GM18511 (cell line): Measurements from ENCODE around the gene COL12A1.
"Not testable (repeated sequence)": the region's sequence is repeated elsewhere in the genome, so short reads cannot be mapped to it uniquely, and the experiment has no call there.

Source experiments
- ATAC-seq: cut with Tn5 transposase; IDR thresholded peaks from one replicate; pipeline ENCODE4 v1.9.1; 2021; ENCODE audit warnings: mild to moderate bottlenecking, moderate library complexity; ENCODE audit not compliant: unreplicated experiment

Gene COL12A1

DNA sequence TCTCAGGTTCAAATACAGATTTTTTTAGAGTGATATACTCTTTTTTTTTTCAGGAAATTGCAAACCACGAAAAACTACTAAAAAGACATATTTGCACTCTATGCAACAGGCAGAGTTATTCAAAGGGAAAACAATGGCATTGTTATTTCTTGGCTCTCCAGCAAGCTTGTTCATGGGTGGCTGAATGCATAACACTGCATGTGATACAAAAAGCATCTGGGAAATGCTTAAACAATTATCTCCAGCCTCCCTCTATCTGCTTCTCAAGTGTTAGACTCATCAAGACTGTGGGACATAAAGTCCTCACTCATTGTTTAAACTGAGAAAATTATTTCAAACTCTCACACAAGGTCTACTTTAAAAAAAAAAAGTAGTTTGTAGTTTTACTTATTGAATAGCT is 7.3 kb upstream of the COL12A1 start:
- ATAC-seq: no peak

DNA sequence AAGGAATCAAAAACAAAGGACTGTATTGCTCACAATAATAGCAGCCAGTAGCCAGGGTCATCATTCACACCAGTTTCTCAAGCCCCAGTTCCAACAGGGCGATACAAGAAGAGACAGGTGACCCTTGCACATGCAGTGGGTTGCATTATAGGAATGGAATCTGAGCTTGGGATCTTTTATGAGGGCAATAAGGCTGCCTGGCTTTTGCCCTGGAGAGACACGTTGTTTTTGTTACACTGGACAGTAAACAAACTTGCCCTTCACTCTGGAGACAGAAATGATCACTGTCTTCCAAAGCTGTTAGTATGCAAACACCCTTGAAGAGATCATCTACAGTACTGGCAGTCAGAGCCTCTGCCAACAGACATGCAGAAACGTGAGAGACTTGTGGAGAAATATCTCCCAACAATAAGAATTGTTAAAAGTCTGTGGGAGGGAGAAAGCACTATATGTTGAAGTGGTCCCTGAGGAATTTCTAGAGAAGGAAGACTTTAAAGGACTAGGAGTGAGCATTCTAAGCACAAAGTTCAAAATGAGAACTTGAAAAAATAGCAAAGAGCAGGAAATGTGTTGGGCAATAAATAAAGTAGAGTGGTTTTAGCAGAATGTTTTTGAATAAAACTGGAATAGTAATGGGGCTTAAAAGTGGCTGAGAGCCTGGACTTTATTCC is 6.2 kb upstream of the COL12A1 start:
- ATAC-seq: no peak

DNA sequence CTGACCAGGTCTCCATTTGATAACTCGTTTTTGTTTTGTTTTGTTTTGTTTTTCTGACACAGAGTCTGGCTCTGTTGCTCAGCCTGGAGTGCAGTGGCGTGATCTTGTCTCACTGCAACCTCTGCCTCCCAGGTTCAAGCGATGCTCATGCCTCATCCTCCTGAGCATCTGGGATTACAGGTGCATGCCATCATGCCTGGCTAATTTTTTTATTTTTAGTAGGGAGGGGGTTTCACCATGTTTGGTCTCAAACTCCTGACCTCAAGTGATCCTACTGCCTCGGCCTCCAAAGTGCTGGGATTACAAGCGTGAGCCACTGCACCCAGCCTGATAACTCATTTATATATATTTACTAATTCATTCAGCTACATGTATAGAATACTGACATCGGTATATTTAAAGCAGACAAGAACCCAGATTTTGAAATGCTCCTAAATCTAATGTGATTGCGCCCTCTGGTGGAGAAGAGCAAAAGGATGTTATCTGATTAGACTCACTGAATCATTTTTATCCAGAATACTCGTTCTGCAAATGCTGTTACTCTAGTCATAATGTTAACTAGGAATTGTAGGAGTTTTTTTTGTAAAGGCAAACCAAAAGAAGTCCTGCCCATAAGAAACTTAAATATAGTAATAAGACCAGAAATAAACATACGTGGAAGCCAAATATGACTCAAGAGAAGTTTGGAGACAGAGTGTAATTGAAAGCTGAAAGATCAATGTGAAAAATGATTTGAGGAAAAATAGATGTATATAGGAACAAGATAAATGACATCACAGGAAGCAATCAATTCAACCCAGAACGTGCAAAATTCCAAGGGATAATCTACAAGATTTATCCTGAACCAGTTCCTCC is 5.3 kb upstream of the COL12A1 start:
- no peak for ATAC-seq

DNA sequence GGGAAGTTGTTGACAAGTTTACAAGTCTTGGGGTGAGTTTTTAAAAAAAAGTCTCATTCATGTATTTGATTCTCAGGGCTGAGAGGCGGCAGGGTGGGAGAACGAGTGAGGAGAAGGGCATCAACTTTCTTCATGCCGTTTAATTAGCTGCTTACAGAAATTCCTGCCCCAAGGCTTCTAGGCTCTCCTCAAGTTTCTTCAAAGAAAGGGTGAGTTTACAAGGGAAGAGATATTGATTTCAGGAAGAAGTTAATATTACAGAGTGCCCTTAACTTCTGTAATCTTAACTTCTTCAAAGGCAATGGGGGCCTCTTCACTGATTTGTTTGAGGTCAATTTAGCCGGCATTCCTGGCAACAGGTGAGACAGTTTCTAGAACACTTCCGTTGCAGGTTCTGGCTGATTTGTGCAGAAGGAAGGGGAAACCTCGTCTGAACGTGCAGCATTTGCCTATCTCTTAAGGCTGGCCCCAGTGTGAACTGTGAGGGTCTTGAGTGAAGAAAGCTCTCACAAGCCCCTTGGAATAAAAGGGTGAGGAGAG is 3.4 kb upstream of the COL12A1 start:
- ATAC-seq: no peak

DNA sequence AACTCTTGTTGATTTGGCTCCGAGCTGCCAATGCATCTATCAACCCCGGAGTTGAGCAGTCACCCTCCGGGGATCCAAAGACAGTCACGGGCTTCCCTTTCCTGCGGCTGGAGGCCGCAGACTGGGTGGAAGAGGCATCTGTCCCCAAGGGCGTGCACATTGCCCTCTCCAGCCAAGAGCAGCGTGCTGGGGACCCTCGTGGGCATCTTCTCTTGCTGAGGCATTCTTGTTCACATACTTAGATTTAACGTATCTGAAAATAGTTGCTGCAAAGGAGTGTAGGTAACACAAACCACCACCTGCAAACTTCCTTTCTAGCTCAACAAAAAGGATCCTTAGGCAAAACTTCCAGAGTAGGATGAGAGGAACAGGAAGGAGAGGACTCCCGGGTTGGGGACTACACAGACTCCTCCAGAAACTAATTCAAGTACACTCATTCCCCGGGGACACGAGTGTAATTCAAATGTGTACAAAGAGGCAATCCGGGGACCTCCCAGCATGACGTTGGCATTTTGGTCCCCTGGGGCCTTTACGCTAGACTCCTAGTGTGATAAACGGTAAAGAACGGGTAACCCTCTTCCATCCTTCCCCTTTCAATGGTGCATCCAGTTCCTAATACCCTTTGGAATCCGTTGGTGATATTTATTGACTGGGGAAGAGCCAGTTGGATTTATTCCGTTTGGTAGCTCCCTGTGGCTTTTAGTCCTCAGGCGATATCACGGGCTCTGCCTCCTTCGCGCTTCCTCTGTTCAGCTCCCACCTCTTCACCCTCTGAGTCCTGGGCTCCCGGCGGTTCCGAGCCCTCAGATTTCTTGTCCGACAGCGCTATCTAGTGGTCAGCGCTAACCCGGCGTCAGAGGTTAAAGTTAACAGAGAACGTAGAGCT is 2.7 kb upstream of the COL12A1 start:
- ATAC-seq: peak; percentile 71

DNA sequence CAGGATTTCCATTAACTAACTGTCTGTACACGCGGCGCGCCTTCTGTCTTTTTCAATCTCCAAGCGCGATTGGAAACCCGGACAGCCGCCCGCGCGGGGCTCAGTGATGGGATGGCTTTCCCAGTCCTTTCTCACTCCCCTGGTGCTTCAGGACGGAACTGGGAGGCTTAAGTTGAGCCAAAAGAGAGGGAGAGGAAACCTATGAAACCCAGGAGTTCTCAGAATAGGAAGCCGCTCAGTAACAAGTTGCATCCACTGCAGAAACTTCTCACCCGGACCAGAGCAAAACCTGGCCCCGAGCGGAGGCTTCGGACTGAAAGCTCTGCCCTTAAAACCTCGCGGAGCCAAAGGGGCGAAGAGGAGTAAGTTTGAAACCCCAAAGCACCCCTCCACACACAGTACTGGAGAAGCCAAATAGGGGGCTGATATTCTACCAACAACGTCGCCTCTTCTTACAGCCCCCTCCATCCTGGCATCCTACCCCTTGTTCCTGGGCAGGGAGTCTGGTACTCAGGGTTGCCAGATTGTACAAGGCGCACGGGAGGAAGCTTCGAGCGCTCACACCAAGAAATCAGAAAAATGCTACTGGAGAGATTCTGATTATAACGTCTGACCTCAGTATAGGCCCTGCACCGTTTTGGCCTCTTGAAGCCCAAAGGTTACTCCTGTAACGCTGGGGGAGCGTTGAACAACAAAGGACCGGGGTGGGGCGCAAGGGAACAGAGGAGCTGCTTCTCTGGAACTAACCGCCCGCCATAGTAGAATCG is 906 bp upstream of the COL12A1 start:
- ATAC-seq: no peak

DNA sequence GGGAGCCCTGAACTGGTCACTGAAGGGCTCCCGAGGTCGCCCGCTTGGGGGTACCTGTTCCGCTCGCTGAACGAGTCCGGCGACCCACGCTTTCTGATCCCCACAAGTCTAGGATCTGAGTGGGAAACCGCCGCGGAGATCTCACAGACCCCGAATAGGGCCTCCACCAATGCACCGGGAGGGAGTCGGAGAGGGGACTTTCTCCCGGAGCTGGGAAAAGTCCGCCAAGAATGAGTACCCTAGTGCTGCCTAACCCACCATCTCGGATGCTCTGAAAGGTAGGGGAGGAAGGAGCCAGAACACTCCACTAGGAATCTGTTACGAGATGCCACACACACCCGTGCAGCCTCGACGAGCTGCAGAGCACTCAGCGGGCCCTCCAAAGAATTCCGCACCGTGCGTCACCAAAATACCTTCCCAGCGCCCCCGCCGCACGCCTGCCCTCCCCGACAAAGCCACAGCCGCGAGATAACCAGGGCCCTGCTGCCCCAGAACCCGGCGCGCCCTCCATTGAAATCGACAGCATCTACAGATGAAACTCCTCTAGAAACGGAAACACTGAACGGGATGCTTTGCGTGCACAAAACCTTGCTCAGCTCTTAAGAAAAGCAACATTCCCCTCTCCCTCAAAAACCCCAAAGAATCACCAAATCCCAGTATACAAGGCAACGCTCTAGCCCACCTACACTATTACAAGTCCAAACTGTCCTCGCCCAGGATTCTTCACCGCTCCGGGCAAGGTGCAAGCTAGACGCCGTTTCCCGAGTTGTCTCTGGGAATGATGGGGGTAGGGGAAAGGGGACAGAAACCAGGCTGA is 686 bp downstream of the COL12A1 start:
- no peak for ATAC-seq

DNA sequence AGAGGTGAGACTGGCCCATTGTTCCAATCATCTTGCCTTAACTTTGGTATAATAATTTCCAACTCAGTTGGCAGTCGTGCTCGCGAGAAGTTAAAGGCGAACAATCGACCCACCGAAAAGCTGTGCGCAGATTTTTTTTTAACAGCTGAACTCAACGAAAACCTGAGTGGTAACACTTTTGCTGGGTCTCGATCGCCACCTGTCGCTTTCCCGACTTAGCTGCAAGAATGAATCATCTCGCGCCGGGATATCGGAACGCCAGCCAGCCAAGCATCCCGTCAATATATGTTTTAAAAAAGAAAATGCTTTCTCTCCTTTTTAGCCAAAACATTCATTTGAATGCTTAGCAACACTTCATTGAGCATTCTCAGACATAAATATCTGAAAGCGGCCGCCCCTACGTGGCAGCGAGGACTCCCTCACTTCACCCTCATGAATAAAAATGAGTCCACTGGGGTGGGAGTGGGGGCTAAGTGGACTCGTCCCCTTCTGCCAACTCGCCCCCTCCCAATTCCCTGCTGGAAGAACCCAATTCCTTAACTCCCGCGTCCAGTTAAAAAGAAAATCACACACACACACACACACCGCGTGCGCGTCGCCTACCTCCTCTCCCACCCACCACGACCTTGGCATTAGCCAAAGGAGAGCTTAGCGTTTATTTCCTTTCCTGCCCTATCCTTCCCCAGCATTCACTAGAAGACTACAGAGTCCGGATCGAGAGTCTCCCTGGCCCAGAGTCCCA is 1.5 kb downstream of the COL12A1 start:
- ATAC-seq: peak; percentile 24

DNA sequence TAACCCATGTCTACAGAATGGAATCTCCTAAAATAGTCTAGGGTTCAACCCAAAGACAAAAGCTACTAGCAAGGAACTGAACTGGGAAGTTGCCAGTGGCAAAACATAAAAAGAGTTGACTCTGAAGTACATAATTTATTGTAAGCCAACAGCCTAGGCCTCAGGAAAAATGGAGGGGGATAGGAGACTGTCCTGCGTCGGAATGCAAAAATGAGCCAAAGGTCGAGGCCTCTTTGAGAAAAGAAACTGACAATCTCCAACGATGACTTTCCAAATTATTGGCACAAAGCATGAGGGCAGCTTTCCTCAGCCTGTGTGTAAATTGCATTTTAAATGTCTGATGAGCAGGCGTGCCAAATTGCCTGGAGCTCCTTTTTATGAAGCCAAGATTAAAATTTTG is 2.1 kb downstream of the COL12A1 start:
- no peak for ATAC-seq

DNA sequence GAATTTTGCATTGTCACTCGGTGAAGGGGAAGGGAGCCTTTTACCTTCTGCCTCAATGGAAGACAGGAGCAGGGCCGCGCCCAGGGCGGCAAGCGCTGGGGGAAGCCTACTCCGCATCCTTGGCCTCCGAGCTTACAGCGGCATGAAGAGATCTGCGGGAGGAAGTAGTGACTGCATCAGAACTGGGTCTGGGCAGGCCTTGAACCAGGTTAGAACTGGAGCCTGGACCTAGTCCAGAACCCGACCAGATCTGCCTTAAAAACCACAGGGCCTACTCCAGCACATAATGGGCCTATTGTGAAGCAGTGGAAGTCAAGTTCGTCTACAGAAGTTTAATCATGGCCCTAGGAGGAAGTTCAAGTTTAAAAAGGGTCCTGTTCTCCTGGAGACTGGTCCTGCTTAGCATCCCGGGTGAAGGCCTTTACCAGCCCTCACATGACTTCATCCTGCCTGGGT is 3.1 kb downstream of the COL12A1 start:
- no peak for ATAC-seq

DNA sequence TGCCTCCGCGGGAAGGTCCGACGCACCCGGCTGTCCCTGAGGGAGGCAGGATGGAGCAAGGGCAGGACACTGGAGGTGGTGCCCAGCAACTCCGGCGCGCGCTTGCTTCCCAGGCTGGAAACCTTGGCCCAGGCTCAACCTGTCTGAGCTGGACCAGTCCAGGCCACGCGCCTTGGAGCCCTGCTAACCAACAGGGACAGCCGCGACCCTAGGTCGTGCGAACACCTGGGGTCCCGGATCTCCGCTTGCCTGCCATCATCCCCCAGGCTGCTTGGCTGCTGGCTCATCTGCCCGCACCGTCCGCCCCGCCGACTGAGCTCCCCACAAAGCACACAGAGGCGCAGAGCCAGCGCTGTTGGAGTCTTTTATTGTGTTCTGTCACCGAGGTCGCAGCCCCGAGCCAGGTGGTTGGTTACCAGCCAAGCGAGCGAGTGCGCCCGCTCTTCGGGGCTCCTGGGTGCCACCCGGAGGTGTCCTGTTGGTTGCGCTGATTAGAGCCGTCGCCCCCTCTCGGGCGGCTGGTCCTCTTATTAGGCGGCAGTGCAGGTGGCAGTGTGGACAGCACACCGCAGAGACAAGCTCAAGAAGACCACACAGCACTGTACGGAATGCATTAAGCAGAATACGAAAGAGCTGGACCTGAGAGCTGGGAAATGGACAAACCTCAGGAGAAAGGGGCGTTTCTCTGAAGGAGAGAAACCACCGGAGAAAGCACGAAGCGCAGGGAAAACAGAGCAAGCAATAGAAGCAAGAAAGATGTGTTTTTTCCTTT is 3.8 kb downstream of the COL12A1 start:
- no peak for ATAC-seq

DNA sequence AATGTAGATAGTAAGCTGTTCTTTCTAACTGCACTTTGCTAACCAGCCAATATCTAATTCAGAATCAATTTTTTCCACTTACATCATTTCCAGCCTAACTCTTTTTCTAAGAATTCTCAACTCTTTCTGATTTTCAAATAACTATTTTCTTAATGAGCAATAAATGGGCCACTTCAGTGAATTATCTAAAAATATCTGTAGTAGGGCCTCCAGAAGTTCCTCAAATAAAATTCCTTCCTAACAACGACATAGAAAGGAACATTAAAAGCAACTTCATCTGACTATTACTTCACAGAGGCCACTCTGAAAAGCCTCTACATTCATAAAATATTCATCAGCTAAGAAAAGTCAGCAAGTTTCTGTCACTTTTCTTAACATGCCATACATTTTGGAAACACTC is 4.8 kb downstream of the COL12A1 start:
- no peak for ATAC-seq

DNA sequence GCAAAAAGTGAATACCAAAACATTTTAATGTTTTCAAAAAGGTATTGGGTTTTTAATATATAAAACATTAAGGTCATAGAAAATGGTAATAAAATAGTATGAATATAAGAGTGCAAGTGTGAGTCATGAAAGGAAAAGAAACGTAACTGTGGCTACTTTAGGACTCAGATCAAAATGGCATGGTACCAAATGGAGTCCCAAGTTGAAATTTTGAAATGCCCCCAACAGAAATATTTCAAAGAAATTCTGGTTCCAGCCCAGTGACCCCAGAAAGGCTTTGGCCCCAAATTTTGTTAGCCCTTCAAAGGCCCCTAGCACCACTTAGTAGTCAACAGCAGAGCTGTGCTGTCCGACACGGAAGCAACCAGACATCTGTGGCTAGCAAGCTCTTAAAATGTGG is 6.0 kb downstream of the COL12A1 start:
- ATAC-seq: no peak

DNA sequence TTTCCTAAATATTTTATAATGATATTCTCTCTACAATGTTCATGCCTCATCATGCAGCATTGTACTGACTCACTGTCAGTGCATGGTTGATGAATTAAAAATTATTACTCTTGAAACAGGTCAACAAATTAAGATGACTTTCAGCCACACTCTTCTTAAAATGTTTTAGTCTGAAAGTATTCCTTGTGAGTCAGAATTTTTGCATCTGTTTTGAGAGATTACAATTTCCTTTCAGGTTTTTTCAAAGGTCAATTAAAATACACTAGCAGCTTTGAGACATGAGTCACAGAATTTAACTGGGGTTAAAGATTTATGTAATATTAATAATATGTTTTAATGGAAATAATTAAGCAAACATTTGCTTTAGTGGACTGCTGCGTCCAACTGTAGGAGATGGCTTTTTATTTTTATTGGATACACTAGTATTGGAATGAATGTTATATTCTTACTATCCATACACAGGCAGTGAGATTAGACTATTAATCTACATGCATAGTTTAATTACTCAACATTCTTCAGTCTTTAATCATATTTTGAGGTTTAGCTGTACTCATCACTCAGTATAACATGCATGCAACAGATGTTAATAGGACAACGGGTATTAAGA is 9.7 kb downstream of the COL12A1 start:
- no peak for ATAC-seq

DNA sequence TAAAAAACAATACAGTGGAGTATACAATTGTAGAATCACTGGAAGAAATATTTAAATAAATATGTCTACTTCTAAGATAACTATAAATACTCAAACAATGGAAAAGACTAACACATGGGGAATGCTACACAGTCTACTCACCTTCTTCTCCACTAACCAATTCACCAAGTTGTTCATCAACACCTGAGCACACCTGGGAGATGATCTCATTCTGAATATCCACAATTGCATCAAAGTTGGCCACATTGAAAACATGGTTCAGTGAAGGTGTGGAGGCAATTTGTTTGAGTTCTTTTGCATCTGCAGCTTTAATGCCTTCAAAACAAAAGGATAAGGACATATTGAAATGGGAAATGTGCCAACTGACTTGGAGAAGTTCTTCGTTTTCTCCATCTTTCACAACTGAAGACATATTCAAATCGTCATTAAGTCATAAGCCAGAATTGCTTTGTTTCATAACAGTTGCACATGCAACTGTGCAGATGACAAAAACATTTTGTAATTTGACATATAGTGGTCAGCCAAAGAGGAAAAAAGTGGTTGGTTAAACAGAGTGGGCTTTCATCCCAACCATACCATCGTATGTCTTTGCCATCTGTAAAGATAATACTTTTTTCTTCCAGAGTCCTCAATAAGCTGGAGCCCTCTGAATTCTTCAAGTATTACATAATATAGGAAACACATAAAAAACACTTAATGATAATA is 17.5 kb downstream of the COL12A1 start:
- ATAC-seq: no peak

DNA sequence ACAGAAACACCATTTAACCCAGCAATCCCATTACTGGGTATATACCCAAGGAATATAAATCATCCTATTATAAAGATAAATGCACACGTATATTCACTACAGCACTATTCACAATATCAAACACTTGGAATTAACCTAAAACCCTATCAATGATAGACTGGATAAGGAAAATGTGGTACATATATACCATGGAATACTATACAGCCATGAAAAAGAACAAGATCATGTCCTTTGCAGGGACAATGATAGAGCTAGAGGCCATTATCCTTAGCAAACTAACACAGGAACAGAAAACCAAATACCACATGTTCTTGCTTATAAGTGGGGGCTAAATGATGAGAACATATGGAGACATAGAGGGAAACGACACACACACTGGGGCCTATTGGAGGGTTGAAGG is 19.3 kb downstream of the COL12A1 start:
- not testable (repeated sequence) for ATAC-seq

DNA sequence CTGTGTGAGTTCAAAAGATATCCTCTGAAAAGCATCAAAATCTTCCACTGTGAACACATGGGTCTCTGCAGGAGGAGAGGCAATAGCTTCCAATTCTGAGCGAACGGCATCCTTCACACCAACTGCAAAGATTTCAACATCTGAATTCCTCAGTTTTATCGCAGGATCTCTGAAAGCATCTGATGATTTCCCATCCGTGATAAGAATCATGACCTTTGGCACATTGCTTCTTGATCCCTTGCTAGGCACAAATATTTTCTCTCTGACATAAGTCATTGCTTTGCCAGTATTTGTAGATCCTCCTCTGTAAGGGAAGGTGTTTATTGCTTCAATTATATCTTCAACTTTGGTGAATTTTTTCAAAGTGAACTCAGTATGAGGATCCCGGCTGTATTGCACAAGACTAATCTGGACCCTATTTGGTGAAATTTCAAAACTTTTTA is 22.7 kb downstream of the COL12A1 start:
- no peak for ATAC-seq
